Measurements from ENCODE around the gene KLKB1.

The KLKB1 gene

GRCh38 chr4:186227221-186227620 is at the start of gene KLKB1:
Gene KLKB1, plus strand, starts transcription at chr4:186227507. Its CDS starts 689 bp downstream, at chr4:186228196.
- no peak for DNase-seq

GRCh38 chr4:186188107-186188506 is 39.2 kb upstream of the KLKB1 start:
- no peak for DNase-seq

- no peak for DNase-seq
Measured at GRCh38 chr4:186189656-186190055, 37.7 kb upstream of the KLKB1 start.

GRCh38 chr4:186190581-186191199 is 36.6 kb upstream of the KLKB1 start:
- DNase-seq: no peak

GRCh38 chr4:186191200-186192065 is 35.9 kb upstream of the KLKB1 start, which contains the start of gene CYP4V2:
Gene CYP4V2, plus strand, starts transcription at chr4:186191567. Its CDS starts 257 bp downstream, at chr4:186191824.
- DNase-seq: peak; percentile 77

- peak; percentile 52 for DNase-seq
Measured at GRCh38 chr4:186192066-186192612, 35.2 kb upstream of the KLKB1 start.

GRCh38 chr4:186193851-186194250 is 33.5 kb upstream of the KLKB1 start:
- no peak for DNase-seq

GRCh38 chr4:186196063-186196462 is 31.2 kb upstream of the KLKB1 start:
- DNase-seq: no peak

- no peak for DNase-seq
Measured at GRCh38 chr4:186200516-186200915, 26.8 kb upstream of the KLKB1 start.

- no peak for DNase-seq
Measured at GRCh38 chr4:186201010-186201409, 26.3 kb upstream of the KLKB1 start.

- DNase-seq: no peak
Measured at GRCh38 chr4:186201535-186202230, 25.6 kb upstream of the KLKB1 start.

GRCh38 chr4:186202490-186203140 is 24.7 kb upstream of the KLKB1 start:
- DNase-seq: no peak

- no peak for DNase-seq
Measured at GRCh38 chr4:186203406-186203805, 23.9 kb upstream of the KLKB1 start.

- DNase-seq: peak; percentile 60
Measured at GRCh38 chr4:186204103-186204559, 23.2 kb upstream of the KLKB1 start.

GRCh38 chr4:186204686-186205085 is 22.6 kb upstream of the KLKB1 start:
- DNase-seq: no peak

- no peak for DNase-seq
Measured at GRCh38 chr4:186205156-186205555, 22.2 kb upstream of the KLKB1 start.

- no peak for DNase-seq
Measured at GRCh38 chr4:186216465-186217024, 10.8 kb upstream of the KLKB1 start.

GRCh38 chr4:186217733-186218293 is 9.5 kb upstream of the KLKB1 start:
- DNase-seq: no peak

GRCh38 chr4:186221624-186222023 is 5.7 kb upstream of the KLKB1 start:
- no peak for DNase-seq

- DNase-seq: no peak
Measured at GRCh38 chr4:186225848-186226247, 1.5 kb upstream of the KLKB1 start.

GRCh38 chr4:186226521-186227189 is 652 bp upstream of the KLKB1 start:
- no peak for DNase-seq
